ENCODE results near the gene DHX9.

The DHX9 gene

GRCh38 chr1:182889997-182890396 lies 50.9 kb downstream of the DHX9 start:
- H3K27ac ChIP-seq: no peak overlapping the region; the same call in 1 of the 2 replicates
- no peak for TF ChIP-seq CTCF (conservative IDR thresholded peaks at IDR 0.05)

GRCh38 chr1:182890927-182891610 lies 51.9 kb downstream of the DHX9 start:
- TF ChIP-seq CTCF (conservative IDR thresholded peaks at IDR 0.05): no peak
- H3K27ac ChIP-seq: no peak overlapping the region; the same call in 1 of the 2 replicates

GRCh38 chr1:182897696-182898095 lies 58.5 kb downstream of the DHX9 start:
- no peak for TF ChIP-seq CTCF (conservative IDR thresholded peaks at IDR 0.05)
- no peak overlapping the region for H3K27ac ChIP-seq

GRCh38 chr1:182901946-182902345 lies 62.8 kb downstream of the DHX9 start:
- peak overlapping the region; percentile 38; the same call in 1 of the 2 replicates for H3K27ac ChIP-seq

- no peak for TF ChIP-seq CTCF (conservative IDR thresholded peaks at IDR 0.05)
These were observed 66.2 kb downstream of the DHX9 start for GRCh38 chr1:182905321-182905720.

GRCh38 chr1:182909578-182909977 lies 70.4 kb downstream of the DHX9 start:
- TF ChIP-seq CTCF (conservative IDR thresholded peaks at IDR 0.05): no peak
- peak overlapping the region; percentile 32 for H3K27ac ChIP-seq

More at GRCh38 chr1:182905321-182905720, 66.2 kb downstream of the DHX9 start:
- H3K27ac ChIP-seq: no peak overlapping the region

- peak overlapping the region; percentile 32 for H3K27ac ChIP-seq
These were observed 71.0 kb downstream of the DHX9 start for GRCh38 chr1:182910143-182910542.

More at GRCh38 chr1:182910143-182910542, 71.0 kb downstream of the DHX9 start:
- no peak for TF ChIP-seq CTCF (conservative IDR thresholded peaks at IDR 0.05)
